HepG2 (cell line): ENCODE data around the gene PLCB1. TPM values are rescaled to one million over a fixed set of nuclear protein-coding genes. Genes with fewer than 3 reads are reported as not detected.

Source experiments
- FOXP1 ChIP-seq, 2 experiments: fragments of 450-650 bp in 1 of 2; IDR thresholded peaks; 2 replicates each; pipeline ENCODE4 v1.6.1; 2017 to 2018; ENCODE audit warnings: antibody characterized with exemption in 1 of 2
- KDM6A ChIP-seq: IDR thresholded peaks from 2 replicates; pipeline ENCODE4 v1.6.1; 2016; ENCODE audit warnings: low read depth
- MAFK ChIP-seq, 2 experiments: IDR thresholded peaks in 1 of 2; conservative IDR thresholded peaks in 1 of 2; 2 replicates each; pipeline ENCODE4 v1.6.1; 2011; ENCODE audit warnings: improper control_type of control experiment in 2 of 2, low read length in 2 of 2
- NCOR1 ChIP-seq: fragments of 200-600 bp; sonication (generic); IDR thresholded peaks from 2 replicates; pipeline ENCODE4 v1.7.0; 2017; ENCODE audit warnings: antibody characterized with exemption, low read length, borderline replicate concordance
- NR2C2 ChIP-seq: sonication (generic); formaldehyde crosslinking; IDR thresholded peaks from 2 replicates; pipeline ENCODE4 v1.4.0; 2020; ENCODE audit warnings: missing genetic modification reagents, mild to moderate bottlenecking, moderate library complexity, borderline replicate concordance
- PRPF4 ChIP-seq: fragments of 200-400 bp; formaldehyde crosslinking; IDR thresholded peaks from 2 replicates; pipeline ENCODE4 v1.6.1; 2016; ENCODE audit warnings: low read length, low read depth; ENCODE audit not compliant: poor library complexity, severe bottlenecking
- REPIN1 ChIP-seq: sonication (generic); formaldehyde crosslinking; IDR thresholded peaks from 2 replicates; pipeline ENCODE4 v1.8.0; 2022; ENCODE audit warnings: missing genetic modification reagents, low read depth, mild to moderate bottlenecking, borderline replicate concordance
- ZFP1 ChIP-seq: IDR thresholded peaks from 2 replicates; pipeline ENCODE4 v1.6.1; 2016
- ZFP36L2 ChIP-seq: sonication (generic); formaldehyde crosslinking; IDR thresholded peaks from 2 replicates; pipeline ENCODE4 v1.4.0; 2020; ENCODE audit warnings: missing genetic modification reagents
- ZNF282 ChIP-seq: fragments of 450-650 bp; IDR thresholded peaks from 2 replicates; pipeline ENCODE4 v1.6.1; 2018; ENCODE audit not compliant: partially characterized antibody
- ZNF326 ChIP-seq: sonication (generic); formaldehyde crosslinking; IDR thresholded peaks from 2 replicates; pipeline ENCODE4 v1.4.0; 2020; ENCODE audit warnings: missing genetic modification reagents, borderline replicate concordance
- ZNF605 ChIP-seq: sonication (generic); formaldehyde crosslinking; IDR thresholded peaks from 2 replicates; pipeline ENCODE4 v1.8.0; 2022; ENCODE audit warnings: mild to moderate bottlenecking, missing genetic modification reagents
- ZNF839 ChIP-seq: sonication (generic); formaldehyde crosslinking; IDR thresholded peaks from 2 replicates; pipeline ENCODE4 v1.4.0; 2020; ENCODE audit warnings: missing genetic modification reagents, mild to moderate bottlenecking, borderline replicate concordance
- ZSCAN31 ChIP-seq: sonication (generic); formaldehyde crosslinking; IDR thresholded peaks from 2 replicates; pipeline ENCODE4 v1.5.0; 2020; ENCODE audit warnings: low read depth, mild to moderate bottlenecking, missing genetic modification reagents
- polyA plus RNA-seq, 8 experiments: library from polyadenylated mRNA; depleted of rRNA in 3 of 8; stranded (reverse) in 7 of 8; unstranded in 1 of 8; fragments of >200 nt; fragmentation: Illumina TruSeq in 4 of 8; extraction: Trizol in 4 of 8; gene quantifications; 2 replicates each; pipeline versions ENCODE4 v1.2.1 to v1.2.3, GENCODE V29; 2011 to 2016; ENCODE audit warnings: low read depth in 4 of 8, missing spikeins in 1 of 8, mixed read lengths in 1 of 8; ENCODE audit not compliant: insufficient read depth in 1 of 8
- total RNA-seq, 5 experiments: library from RNA; depleted of rRNA; stranded (reverse); fragments of >200 nt; fragmentation: Illumina TruSeq; extraction: Trizol; gene quantifications; 2 replicates each; pipeline ENCODE4 v1.2.3, GENCODE V29; 2016; ENCODE audit warnings: low read depth in 1 of 5
- TF ChIP-seq, protein P1 (sequence below): sonication (generic); formaldehyde crosslinking; IDR thresholded peaks from 2 replicates; pipeline ENCODE4 v1.8.1; 2023; ENCODE audit warnings: mild to moderate bottlenecking, missing genetic modification reagents, borderline replicate concordance
- TF ChIP-seq, protein P2 (sequence below): sonication (generic); formaldehyde crosslinking; IDR thresholded peaks from 2 replicates; pipeline ENCODE4 v1.4.0; 2020; ENCODE audit warnings: missing genetic modification reagents
- TF ChIP-seq, protein P3 (sequence below): sonication (generic); formaldehyde crosslinking; IDR thresholded peaks from 2 replicates; pipeline ENCODE4 v1.5.0; 2020; ENCODE audit warnings: mild to moderate bottlenecking, missing genetic modification reagents, borderline replicate concordance
- TF ChIP-seq, protein P4 (sequence below): sonication (generic); formaldehyde crosslinking; IDR thresholded peaks from 2 replicates; pipeline ENCODE4 v1.8.0; 2022; ENCODE audit warnings: mild to moderate bottlenecking, missing genetic modification reagents, moderate library complexity

Gene PLCB1
- total and polyA plus RNA-seq, 2 of the 13 experiments (the other 11 are each of a cell fraction or from before 2014, with no cell fraction given) = 42.4 to 55.9 TPM

DNA sequence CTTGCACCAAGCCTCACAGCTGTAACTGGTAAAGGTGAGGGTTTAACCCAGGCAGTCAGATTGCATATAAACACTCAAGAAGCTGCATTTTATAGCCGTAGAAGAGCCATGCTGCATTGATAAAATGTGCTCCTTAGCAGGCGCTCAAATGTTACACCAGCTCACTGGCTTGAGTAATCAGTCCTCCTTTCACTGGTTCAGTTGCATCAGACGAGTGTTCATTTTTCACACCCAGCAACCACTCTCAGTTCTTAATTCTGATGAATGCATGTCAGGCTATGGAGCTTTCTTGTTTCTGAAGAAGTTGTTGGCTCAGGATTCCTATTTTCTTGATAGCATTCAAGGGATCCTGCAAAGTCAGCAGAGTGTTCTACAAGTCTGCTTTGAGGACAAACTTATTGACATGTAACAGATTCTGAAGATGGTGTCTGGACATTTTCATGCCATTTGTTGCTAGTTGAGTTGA lies 198.3 kb downstream of the PLCB1 start (continued):
- TF ChIP-seq, protein P1, sequence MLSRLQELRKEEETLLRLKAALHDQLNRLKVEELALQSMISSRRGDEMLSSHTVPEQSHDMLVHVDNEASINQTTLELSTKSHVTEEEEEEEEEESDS (CRISPR knock-in tag) = peak; percentile 37; the same call in 1 of the 2 replicates
- TF ChIP-seq, protein P2, sequence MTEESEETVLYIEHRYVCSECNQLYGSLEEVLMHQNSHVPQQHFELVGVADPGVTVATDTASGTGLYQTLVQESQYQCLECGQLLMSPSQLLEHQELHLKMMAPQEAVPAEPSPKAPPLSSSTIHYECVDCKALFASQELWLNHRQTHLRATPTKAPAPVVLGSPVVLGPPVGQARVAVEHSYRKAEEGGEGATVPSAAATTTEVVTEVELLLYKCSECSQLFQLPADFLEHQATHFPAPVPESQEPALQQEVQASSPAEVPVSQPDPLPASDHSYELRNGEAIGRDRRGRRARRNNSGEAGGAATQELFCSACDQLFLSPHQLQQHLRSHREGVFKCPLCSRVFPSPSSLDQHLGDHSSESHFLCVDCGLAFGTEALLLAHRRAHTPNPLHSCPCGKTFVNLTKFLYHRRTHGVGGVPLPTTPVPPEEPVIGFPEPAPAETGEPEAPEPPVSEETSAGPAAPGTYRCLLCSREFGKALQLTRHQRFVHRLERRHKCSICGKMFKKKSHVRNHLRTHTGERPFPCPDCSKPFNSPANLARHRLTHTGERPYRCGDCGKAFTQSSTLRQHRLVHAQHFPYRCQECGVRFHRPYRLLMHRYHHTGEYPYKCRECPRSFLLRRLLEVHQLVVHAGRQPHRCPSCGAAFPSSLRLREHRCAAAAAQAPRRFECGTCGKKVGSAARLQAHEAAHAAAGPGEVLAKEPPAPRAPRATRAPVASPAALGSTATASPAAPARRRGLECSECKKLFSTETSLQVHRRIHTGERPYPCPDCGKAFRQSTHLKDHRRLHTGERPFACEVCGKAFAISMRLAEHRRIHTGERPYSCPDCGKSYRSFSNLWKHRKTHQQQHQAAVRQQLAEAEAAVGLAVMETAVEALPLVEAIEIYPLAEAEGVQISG (CRISPR knock-in tag) = no peak
- TF ChIP-seq ZNF605 (CRISPR knock-in tag) = no peak
- TF ChIP-seq KDM6A (CRISPR knock-in tag) = no peak
- TF ChIP-seq, protein P3, sequence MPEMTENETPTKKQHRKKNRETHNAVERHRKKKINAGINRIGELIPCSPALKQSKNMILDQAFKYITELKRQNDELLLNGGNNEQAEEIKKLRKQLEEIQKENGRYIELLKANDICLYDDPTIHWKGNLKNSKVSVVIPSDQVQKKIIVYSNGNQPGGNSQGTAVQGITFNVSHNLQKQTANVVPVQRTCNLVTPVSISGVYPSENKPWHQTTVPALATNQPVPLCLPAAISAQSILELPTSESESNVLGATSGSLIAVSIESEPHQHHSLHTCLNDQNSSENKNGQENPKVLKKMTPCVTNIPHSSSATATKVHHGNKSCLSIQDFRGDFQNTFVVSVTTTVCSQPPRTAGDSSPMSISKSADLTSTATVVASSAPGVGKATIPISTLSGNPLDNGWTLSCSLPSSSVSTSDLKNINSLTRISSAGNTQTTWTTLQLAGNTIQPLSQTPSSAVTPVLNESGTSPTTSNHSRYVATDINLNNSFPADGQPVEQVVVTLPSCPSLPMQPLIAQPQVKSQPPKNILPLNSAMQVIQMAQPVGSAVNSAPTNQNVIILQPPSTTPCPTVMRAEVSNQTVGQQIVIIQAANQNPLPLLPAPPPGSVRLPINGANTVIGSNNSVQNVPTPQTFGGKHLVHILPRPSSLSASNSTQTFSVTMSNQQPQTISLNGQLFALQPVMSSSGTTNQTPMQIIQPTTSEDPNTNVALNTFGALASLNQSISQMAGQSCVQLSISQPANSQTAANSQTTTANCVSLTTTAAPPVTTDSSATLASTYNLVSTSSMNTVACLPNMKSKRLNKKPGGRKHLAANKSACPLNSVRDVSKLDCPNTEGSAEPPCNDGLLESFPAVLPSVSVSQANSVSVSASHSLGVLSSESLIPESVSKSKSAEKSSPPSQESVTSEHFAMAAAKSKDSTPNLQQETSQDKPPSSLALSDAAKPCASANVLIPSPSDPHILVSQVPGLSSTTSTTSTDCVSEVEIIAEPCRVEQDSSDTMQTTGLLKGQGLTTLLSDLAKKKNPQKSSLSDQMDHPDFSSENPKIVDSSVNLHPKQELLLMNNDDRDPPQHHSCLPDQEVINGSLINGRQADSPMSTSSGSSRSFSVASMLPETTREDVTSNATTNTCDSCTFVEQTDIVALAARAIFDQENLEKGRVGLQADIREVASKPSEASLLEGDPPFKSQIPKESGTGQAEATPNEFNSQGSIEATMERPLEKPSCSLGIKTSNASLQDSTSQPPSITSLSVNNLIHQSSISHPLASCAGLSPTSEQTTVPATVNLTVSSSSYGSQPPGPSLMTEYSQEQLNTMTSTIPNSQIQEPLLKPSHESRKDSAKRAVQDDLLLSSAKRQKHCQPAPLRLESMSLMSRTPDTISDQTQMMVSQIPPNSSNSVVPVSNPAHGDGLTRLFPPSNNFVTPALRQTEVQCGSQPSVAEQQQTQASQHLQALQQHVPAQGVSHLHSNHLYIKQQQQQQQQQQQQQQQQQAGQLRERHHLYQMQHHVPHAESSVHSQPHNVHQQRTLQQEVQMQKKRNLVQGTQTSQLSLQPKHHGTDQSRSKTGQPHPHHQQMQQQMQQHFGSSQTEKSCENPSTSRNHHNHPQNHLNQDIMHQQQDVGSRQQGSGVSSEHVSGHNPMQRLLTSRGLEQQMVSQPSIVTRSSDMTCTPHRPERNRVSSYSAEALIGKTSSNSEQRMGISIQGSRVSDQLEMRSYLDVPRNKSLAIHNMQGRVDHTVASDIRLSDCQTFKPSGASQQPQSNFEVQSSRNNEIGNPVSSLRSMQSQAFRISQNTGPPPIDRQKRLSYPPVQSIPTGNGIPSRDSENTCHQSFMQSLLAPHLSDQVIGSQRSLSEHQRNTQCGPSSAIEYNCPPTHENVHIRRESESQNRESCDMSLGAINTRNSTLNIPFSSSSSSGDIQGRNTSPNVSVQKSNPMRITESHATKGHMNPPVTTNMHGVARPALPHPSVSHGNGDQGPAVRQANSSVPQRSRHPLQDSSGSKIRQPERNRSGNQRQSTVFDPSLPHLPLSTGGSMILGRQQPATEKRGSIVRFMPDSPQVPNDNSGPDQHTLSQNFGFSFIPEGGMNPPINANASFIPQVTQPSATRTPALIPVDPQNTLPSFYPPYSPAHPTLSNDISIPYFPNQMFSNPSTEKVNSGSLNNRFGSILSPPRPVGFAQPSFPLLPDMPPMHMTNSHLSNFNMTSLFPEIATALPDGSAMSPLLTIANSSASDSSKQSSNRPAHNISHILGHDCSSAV (CRISPR knock-in tag) = no peak
- 0 out of 2 replicates have a peak, but pooled peaks have one; percentile 26 for TF ChIP-seq REPIN1 (CRISPR knock-in tag)
- TF ChIP-seq ZFP1 (CRISPR knock-in tag) = no peak
- no peak for TF ChIP-seq NR2C2
- no peak for TF ChIP-seq ZFP36L2 (CRISPR knock-in tag)
- no peak for TF ChIP-seq ZNF282
- peak; percentile 26 to 52; a peak in 3 of 4 replicates for TF ChIP-seq MAFK (conservative IDR thresholded peaks at IDR 0.05 in 1 of 2, IDR thresholded peaks at IDR 0.05 in 1 of 2; ENCODE audit: low read length in 2 of 2)
- no peak for TF ChIP-seq FOXP1 (IDR thresholded peaks at IDR 0.05)
- TF ChIP-seq FOXP1 (CRISPR knock-in tag; IDR thresholded peaks at IDR 0.05) = no peak
- TF ChIP-seq ZNF326 (CRISPR knock-in tag) = no peak
- TF ChIP-seq NCOR1 = no peak
- TF ChIP-seq ZNF839 (CRISPR knock-in tag) = no peak
- TF ChIP-seq PRPF4 = no peak
- TF ChIP-seq, protein P4, sequence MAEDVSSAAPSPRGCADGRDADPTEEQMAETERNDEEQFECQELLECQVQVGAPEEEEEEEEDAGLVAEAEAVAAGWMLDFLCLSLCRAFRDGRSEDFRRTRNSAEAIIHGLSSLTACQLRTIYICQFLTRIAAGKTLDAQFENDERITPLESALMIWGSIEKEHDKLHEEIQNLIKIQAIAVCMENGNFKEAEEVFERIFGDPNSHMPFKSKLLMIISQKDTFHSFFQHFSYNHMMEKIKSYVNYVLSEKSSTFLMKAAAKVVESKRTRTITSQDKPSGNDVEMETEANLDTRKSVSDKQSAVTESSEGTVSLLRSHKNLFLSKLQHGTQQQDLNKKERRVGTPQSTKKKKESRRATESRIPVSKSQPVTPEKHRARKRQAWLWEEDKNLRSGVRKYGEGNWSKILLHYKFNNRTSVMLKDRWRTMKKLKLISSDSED (CRISPR knock-in tag) = 0 out of 2 replicates have a peak, but pooled peaks have one; percentile 30
- no peak for TF ChIP-seq ZSCAN31 (CRISPR knock-in tag)
